Hepatocyte (in vitro differentiated cells): ENCODE results near the gene MAGEB17. TPM values are rescaled to one million over a fixed set of nuclear protein-coding genes. Genes with fewer than 3 reads are reported as not detected.

ENCODE experiments used
- DNase-seq: peaks from one replicate; pipeline ENCODE4 v3.0.0-alpha.2; 2016; ENCODE audit warnings: low spot score
- H2AFZ ChIP-seq: fragments of 200-600 bp; sonication (generic); 2 replicates; pipeline ENCODE4 v1.6.0; 2016; ENCODE audit warnings: antibody characterized with exemption, mild to moderate bottlenecking
- H3K27ac ChIP-seq: fragments of 200-600 bp; sonication (generic); 2 replicates; pipeline ENCODE4 v1.5.1; 2016; ENCODE audit warnings: mild to moderate bottlenecking
- H3K27me3 ChIP-seq: fragments of 200-600 bp; sonication (generic); 2 replicates; pipeline ENCODE4 v1.6.1; 2016
- H3K36me3 ChIP-seq: fragments of 200-600 bp; sonication (generic); replicated peaks from 2 replicates; pipeline ENCODE4 v1.5.1; 2016; ENCODE audit warnings: low read depth; ENCODE audit not compliant: insufficient read depth
- H3K4me1 ChIP-seq: fragments of 200-600 bp; sonication (generic); 2 replicates; pipeline ENCODE4 v1.5.1; 2016; ENCODE audit warnings: mild to moderate bottlenecking, moderate library complexity; ENCODE audit not compliant: insufficient read depth
- H3K4me2 ChIP-seq: fragments of 200-600 bp; sonication (generic); 2 replicates; pipeline ENCODE4 v1.6.0; 2016
- H3K4me3 ChIP-seq: fragments of 200-600 bp; sonication (generic); 2 replicates; pipeline ENCODE4 v1.5.1; 2016; ENCODE audit warnings: mild to moderate bottlenecking
- H3K79me2 ChIP-seq: fragments of 200-600 bp; sonication (generic); 2 replicates; pipeline ENCODE4 v1.6.0; 2017; ENCODE audit warnings: mild to moderate bottlenecking
- H3K9me2 ChIP-seq: fragments of 200-600 bp; sonication (generic); replicated peaks from 2 replicates; pipeline ENCODE4 v1.6.0; 2017; ENCODE audit warnings: mild to moderate bottlenecking; ENCODE audit not compliant: insufficient read depth
- H3K9me3 ChIP-seq: fragments of 200-600 bp; sonication (generic); 2 replicates; pipeline ENCODE4 v1.5.1; 2016; ENCODE audit warnings: low read depth, mild to moderate bottlenecking
- H4K20me1 ChIP-seq: fragments of 200-600 bp; sonication (generic); 2 replicates; pipeline ENCODE4 v1.6.0; 2016; ENCODE audit warnings: mild to moderate bottlenecking; ENCODE audit not compliant: insufficient read depth, poor library complexity, severe bottlenecking
- EZH2 ChIP-seq: fragments of 200-600 bp; sonication (generic); IDR thresholded peaks from 2 replicates; pipeline ENCODE4 v1.6.1; 2016; ENCODE audit warnings: antibody characterized with exemption, mild to moderate bottlenecking, borderline replicate concordance
- EZH2phosphoT487 ChIP-seq: fragments of 200-600 bp; sonication (generic); IDR thresholded peaks from one replicate; pipeline ENCODE4 v1.6.1; 2018; ENCODE audit warnings: antibody characterized with exemption, mild to moderate bottlenecking, low read depth, moderate library complexity; ENCODE audit not compliant: unreplicated experiment, severe bottlenecking
- WGBS: methylation state at CpG from one replicate; pipeline ENCODE4 v1.1.6; 2016; ENCODE audit warnings: low lambda C conversion rate; ENCODE audit errors: missing lambda C conversion rate; 5-methylcytosine and 5-hydroxymethylcytosine counted together
- polyA plus RNA-seq: library from polyadenylated mRNA; unstranded; fragments of >200 nt; fragmentation: Nextera tagmentation; extraction: Ambion mirVana; gene quantifications from 2 replicates; pipeline ENCODE4 v1.2.1, GENCODE V29; 2016
- total RNA-seq: library from RNA; depleted of rRNA; stranded (reverse); fragments of >200 nt; gene quantifications from 2 replicates; pipeline ENCODE4 v1.2.3, GENCODE V29; 2014
- TF ChIP-seq, protein P1 (sequence below): fragments of 200-600 bp; sonication (generic); IDR thresholded peaks from 2 replicates; pipeline ENCODE4 v1.5.1; 2016; ENCODE audit warnings: antibody characterized with exemption, mild to moderate bottlenecking; ENCODE audit not compliant: poor library complexity

The MAGEB17 gene
- total and polyA plus RNA-seq, 2 experiments from 2014 or later, result 0.20 TPM; not detected in 1

DNA sequence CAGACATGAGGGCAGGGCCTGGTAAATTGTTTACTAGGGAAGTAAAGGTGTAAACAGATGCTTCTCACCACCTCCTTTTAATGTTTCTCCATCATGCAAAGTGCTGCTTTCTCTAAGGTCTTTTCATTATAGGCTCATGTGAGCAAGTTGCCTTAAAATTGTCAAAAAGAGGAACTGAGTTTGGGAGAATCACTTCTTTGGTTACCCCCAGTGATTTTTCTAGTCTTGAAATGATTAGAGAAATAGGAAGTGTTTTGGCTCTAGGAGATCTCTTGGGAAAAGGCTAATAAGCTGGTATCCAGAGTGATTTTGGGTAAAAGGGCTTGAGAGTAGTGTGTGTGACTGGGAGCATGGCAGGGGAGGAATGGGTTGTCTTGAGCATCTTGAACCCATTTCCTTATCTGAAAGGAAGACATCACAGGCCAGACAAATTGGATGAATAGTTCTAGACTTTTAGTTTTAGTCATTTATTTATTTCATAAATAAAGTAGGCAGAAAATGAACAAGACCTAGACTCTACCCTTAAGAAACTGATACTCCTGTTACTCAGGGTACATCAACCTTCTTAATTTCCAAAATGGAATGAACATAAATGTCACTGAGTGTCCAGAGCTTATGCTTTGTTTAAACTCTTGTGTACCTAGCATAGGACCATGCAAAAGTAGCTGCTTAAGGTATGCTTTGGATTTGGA, 29.7 kb upstream of the MAGEB17 start:
- no peaks in the 10 kb centered on the region for H3K9me2 ChIP-seq
- H3K27ac ChIP-seq, result no peak overlapping the region
- H3K79me2 ChIP-seq, result no peaks in the 10 kb centered on the region
- no peaks in the 10 kb centered on the region for H4K20me1 ChIP-seq
- H3K27me3 ChIP-seq, result no peaks in the 10 kb centered on the region
- DNase-seq, result no peak
- H3K4me1 ChIP-seq, result no peaks in the 10 kb centered on the region
- no peak overlapping the region for H2AFZ ChIP-seq
- H3K4me3 ChIP-seq, result no peak overlapping the region
- no peak for TF ChIP-seq EZH2phosphoT487
- TF ChIP-seq, protein P1, sequence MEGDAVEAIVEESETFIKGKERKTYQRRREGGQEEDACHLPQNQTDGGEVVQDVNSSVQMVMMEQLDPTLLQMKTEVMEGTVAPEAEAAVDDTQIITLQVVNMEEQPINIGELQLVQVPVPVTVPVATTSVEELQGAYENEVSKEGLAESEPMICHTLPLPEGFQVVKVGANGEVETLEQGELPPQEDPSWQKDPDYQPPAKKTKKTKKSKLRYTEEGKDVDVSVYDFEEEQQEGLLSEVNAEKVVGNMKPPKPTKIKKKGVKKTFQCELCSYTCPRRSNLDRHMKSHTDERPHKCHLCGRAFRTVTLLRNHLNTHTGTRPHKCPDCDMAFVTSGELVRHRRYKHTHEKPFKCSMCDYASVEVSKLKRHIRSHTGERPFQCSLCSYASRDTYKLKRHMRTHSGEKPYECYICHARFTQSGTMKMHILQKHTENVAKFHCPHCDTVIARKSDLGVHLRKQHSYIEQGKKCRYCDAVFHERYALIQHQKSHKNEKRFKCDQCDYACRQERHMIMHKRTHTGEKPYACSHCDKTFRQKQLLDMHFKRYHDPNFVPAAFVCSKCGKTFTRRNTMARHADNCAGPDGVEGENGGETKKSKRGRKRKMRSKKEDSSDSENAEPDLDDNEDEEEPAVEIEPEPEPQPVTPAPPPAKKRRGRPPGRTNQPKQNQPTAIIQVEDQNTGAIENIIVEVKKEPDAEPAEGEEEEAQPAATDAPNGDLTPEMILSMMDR, result no peak
- no peak for TF ChIP-seq EZH2
- no peaks in the 10 kb centered on the region for H3K36me3 ChIP-seq
- no peak overlapping the region for H3K4me2 ChIP-seq
- no peaks in the 10 kb centered on the region for H3K9me3 ChIP-seq

DNA sequence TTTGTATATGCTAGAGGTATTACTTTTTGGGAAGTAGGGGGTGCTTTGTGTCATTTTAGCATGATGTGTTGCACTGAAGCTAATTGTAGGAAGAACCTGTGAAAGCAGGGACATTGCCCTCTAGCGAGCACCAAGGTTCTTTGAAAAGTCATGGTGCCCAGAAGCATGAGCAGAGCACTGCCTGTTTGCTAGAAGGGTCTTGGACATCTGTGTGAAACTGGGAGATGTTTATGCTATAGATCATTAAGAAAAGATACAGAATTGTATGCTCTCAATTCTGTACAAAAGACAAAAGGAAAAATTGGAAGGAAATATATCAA, 29.2 kb upstream of the MAGEB17 start:
- H3K27ac ChIP-seq, result no peak overlapping the region
- H3K4me1 ChIP-seq, result no peaks in the 10 kb centered on the region
- TF ChIP-seq, protein P1, result peak; percentile 32
- TF ChIP-seq EZH2phosphoT487, result no peak
- no peak overlapping the region for H3K4me3 ChIP-seq
- DNase-seq, result peak; percentile 28
- H3K27me3 ChIP-seq, result no peaks in the 10 kb centered on the region
- H3K79me2 ChIP-seq, result no peaks in the 10 kb centered on the region
- H3K4me2 ChIP-seq, result no peak overlapping the region
- no peaks in the 10 kb centered on the region for H3K9me3 ChIP-seq
- H2AFZ ChIP-seq, result no peak overlapping the region
- no peaks in the 10 kb centered on the region for H3K9me2 ChIP-seq
- no peaks in the 10 kb centered on the region for H3K36me3 ChIP-seq
- WGBS, result 65% methylated on average over 1 of the region's 1 CpG
- H4K20me1 ChIP-seq, result no peaks in the 10 kb centered on the region

DNA sequence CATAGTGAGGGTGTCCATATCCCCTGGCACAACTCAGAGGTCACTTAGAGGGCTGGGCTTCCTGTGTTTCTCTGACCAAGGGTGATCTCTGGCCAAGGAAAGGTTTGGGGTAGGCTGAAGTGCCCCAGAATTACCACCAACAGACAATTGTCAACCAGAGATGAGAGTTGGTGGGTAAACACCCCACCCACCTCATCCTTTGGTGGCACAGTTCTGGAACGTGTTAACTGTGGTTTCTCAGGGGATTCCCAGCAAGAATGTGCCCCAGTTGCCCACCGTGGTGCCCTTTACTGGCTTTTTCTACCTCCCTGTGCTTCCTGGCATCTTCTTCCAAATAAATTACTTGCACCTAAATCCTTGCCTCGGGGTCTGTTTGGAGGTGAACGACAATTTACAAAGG, 26.8 kb upstream of the MAGEB17 start:
- Histone ChIP-seq H3K36me3 (no peaks in the 10 kb centered on the region), H3K4me1 (no peaks in the 10 kb centered on the region), H3K9me2 (no peaks in the 10 kb centered on the region), H2AFZ (no peak overlapping the region), H3K27ac (no peak overlapping the region), H3K27me3 (no peaks in the 10 kb centered on the region), H3K9me3 (no peaks in the 10 kb centered on the region), H3K4me2 (no peak overlapping the region), H4K20me1 (no peaks in the 10 kb centered on the region), H3K79me2 (no peaks in the 10 kb centered on the region), H3K4me3 (no peak overlapping the region)
- WGBS, result 55% methylated on average over 4 of the region's 4 CpGs
- TF ChIP-seq EZH2phosphoT487 (no peak), EZH2 (no peak)
- TF ChIP-seq, protein P1, result no peak
- DNase-seq, result no peak

GRCh38 chrX:16140983-16141382, 26.3 kb upstream of the MAGEB17 start:
- H3K4me2 ChIP-seq, result no peak overlapping the region
- H3K4me1 ChIP-seq, result no peaks in the 10 kb centered on the region
- H3K9me3 ChIP-seq, result no peaks in the 10 kb centered on the region
- no peaks in the 10 kb centered on the region for H3K79me2 ChIP-seq
- DNase-seq, result no peak
- TF ChIP-seq EZH2 (no peak), EZH2phosphoT487 (no peak)
- TF ChIP-seq, protein P1, result no peak
- H3K9me2 ChIP-seq, result no peaks in the 10 kb centered on the region
- no peaks in the 10 kb centered on the region for H4K20me1 ChIP-seq
- no peak overlapping the region for H2AFZ ChIP-seq
- no peak overlapping the region for H3K27ac ChIP-seq
- no peaks in the 10 kb centered on the region for H3K27me3 ChIP-seq
- H3K4me3 ChIP-seq, result no peak overlapping the region
- no peaks in the 10 kb centered on the region for H3K36me3 ChIP-seq
